GM12892 (cell line): ENCODE results near the gene PRRC2B.

Experiments
- DNase-seq: peaks from one replicate; pipeline ENCODE4 v3.0.0; 2011; ENCODE audit not compliant: insufficient read length
- FAIRE-seq: peaks from 2 replicates; lab custom pipeline; 2011; peaks lifted over from hg19 to GRCh38; lab: Jason Lieb, UNC
- POLR2A ChIP-seq: IDR thresholded peaks from 2 replicates; pipeline ENCODE4 v1.6.1; 2011; ENCODE audit warnings: low read depth, low read length, control low read depth
- POLR2AphosphoS5 ChIP-seq: IDR thresholded peaks from 2 replicates; pipeline ENCODE4 v1.6.1; 2011; ENCODE audit warnings: low read depth, low read length, control low read depth
- TAF1 ChIP-seq: IDR thresholded peaks from 2 replicates; pipeline ENCODE4 v1.6.1; 2011; ENCODE audit warnings: low read depth, mild to moderate bottlenecking, control low read depth, low read length, borderline replicate concordance

PRRC2B gene

GRCh38 chr9:131516100-131516499, 122.2 kb downstream of the PRRC2B start:
- peak; percentile 81 for FAIRE-seq

GRCh38 chr9:131516930-131517329, 123.0 kb downstream of the PRRC2B start:
- no peak for DNase-seq
- no peak for FAIRE-seq
- no peak for TF ChIP-seq POLR2A
- no peak for TF ChIP-seq TAF1
- no peak for TF ChIP-seq POLR2AphosphoS5

More at GRCh38 chr9:131516100-131516499, 122.2 kb downstream of the PRRC2B start:
- TF ChIP-seq TAF1 (no peak), POLR2AphosphoS5 (no peak), POLR2A (no peak)
- DNase-seq = no peak

- FAIRE-seq (no peak), DNase-seq (no peak)
- no peak for TF ChIP-seq TAF1
- TF ChIP-seq POLR2A = no peak
- TF ChIP-seq POLR2AphosphoS5 = no peak
Measured at GRCh38 chr9:131517761-131518190, 123.9 kb downstream of the PRRC2B start.

- DNase-seq = no peak
- FAIRE-seq = no peak
- TF ChIP-seq TAF1 (no peak), POLR2AphosphoS5 (no peak), POLR2A (no peak)
Measured at GRCh38 chr9:131518553-131518952, 124.7 kb downstream of the PRRC2B start.

GRCh38 chr9:131520503-131520902, 126.6 kb downstream of the PRRC2B start:
- no peak for FAIRE-seq
- no peak for DNase-seq

GRCh38 chr9:131521203-131521602, 127.3 kb downstream of the PRRC2B start:
- FAIRE-seq (no peak), DNase-seq (no peak)
- TF ChIP-seq TAF1 (no peak), POLR2A (no peak), POLR2AphosphoS5 (no peak)

More at GRCh38 chr9:131520503-131520902, 126.6 kb downstream of the PRRC2B start:
- no peak for TF ChIP-seq POLR2AphosphoS5
- no peak for TF ChIP-seq POLR2A
- TF ChIP-seq TAF1 = no peak

- no peak for TF ChIP-seq POLR2A
- FAIRE-seq (no peak), DNase-seq (no peak)
Measured at GRCh38 chr9:131521822-131522221, 127.9 kb downstream of the PRRC2B start.

GRCh38 chr9:131522257-131523085, 128.6 kb downstream of the PRRC2B start:
- DNase-seq (no peak), FAIRE-seq (no peak)
- TF ChIP-seq TAF1 (no peak), POLR2A (0 out of 2 replicates have a peak, but pooled peaks have one; percentile 14), POLR2AphosphoS5 (no peak)

GRCh38 chr9:131523086-131523388, 129.2 kb downstream of the PRRC2B start:
- DNase-seq (no peak), FAIRE-seq (no peak)
- TF ChIP-seq POLR2AphosphoS5 (no peak), POLR2A (no peak), TAF1 (no peak)

GRCh38 chr9:131523451-131524435, 129.9 kb downstream of the PRRC2B start:
- no peak for FAIRE-seq
- TF ChIP-seq POLR2AphosphoS5 = peak; percentile 15; the same call in 1 of the 2 replicates
- TF ChIP-seq TAF1 = no peak
- no peak for DNase-seq

- DNase-seq = no peak
- FAIRE-seq = no peak
- TF ChIP-seq POLR2AphosphoS5 = no peak
- TF ChIP-seq TAF1 = no peak
- TF ChIP-seq POLR2A = no peak
Measured at GRCh38 chr9:131524665-131525315, 130.9 kb downstream of the PRRC2B start.
